Endothelial cell of hepatic sinusoid (primary cell): ENCODE measurements around the gene ATAD3A.

Experiments used
- in situ Hi-C: cut with HindIII; loops from 2 replicates; pipeline ENCODE4 v1.10.0; 2017; ENCODE audit warnings: low sequenced_read_pairs

ATAD3A gene

GRCh38 chr1:1552263-1552639 lies 40.3 kb downstream of the ATAD3A start:
- in situ Hi-C loops = loop anchor here (10.0 kb wide), 1 partner anchor 177 kb away; the partner anchor contains the start of gene AURKAIP1

- in situ Hi-C loops = loop anchor here (10.0 kb wide), 1 partner anchor 179 kb away; the partner anchor contains the start of gene AURKAIP1
Measured at GRCh38 chr1:1553821-1554494, 42.0 kb downstream of the ATAD3A start.

- in situ Hi-C loops = loop anchor here (10.0 kb wide), 1 partner anchor 180 kb away; the partner anchor contains the start of gene AURKAIP1
Measured at GRCh38 chr1:1554550-1554925, 42.6 kb downstream of the ATAD3A start.

GRCh38 chr1:1554926-1555915 lies 43.3 kb downstream of the ATAD3A start:
- in situ Hi-C loops = loop anchor here (10.0 kb wide), 1 partner anchor 180 kb away; the partner anchor contains the start of gene AURKAIP1

GRCh38 chr1:1556505-1556904 lies 44.5 kb downstream of the ATAD3A start:
- in situ Hi-C loops = loop anchor here (10.0 kb wide), 1 partner anchor 182 kb away; the partner anchor contains the start of gene AURKAIP1

GRCh38 chr1:1556961-1557360 lies 45.0 kb downstream of the ATAD3A start:
- in situ Hi-C loops = loop anchor here (10.0 kb wide), 1 partner anchor 182 kb away; the partner anchor contains the start of gene AURKAIP1

GRCh38 chr1:1557688-1558087 lies 45.7 kb downstream of the ATAD3A start:
- in situ Hi-C loops = loop anchor here (10.0 kb wide), 1 partner anchor 183 kb away; the partner anchor contains the start of gene AURKAIP1

GRCh38 chr1:1558591-1558990 lies 46.6 kb downstream of the ATAD3A start:
- in situ Hi-C loops = loop anchor here (10.0 kb wide), 1 partner anchor 184 kb away; the partner anchor contains the start of gene AURKAIP1

GRCh38 chr1:1559066-1559465 lies 47.1 kb downstream of the ATAD3A start:
- in situ Hi-C loops = loop anchor here (10.0 kb wide), 1 partner anchor 184 kb away; the partner anchor contains the start of gene AURKAIP1

- in situ Hi-C loops = loop anchor here (5.0 kb wide), 1 partner anchor 57 kb away; the partner anchor contains the start of gene MIB2
Measured at GRCh38 chr1:1560178-1560577, 48.2 kb downstream of the ATAD3A start.

- in situ Hi-C loops = loop anchor here (5.0 kb wide), 1 partner anchor 55 kb away; the partner anchor contains the start of gene MIB2
Measured at GRCh38 chr1:1561801-1562470, 50.0 kb downstream of the ATAD3A start.

GRCh38 chr1:1562556-1563195 lies 50.7 kb downstream of the ATAD3A start:
- in situ Hi-C loops = loop anchor here (5.0 kb wide), 1 partner anchor 55 kb away; the partner anchor contains the start of gene MIB2

- in situ Hi-C loops = loop anchor here (5.0 kb wide), 1 partner anchor 54 kb away; the partner anchor contains the start of gene MIB2
Measured at GRCh38 chr1:1563688-1564087, 51.7 kb downstream of the ATAD3A start.

GRCh38 chr1:1564268-1564667 lies 52.3 kb downstream of the ATAD3A start:
- in situ Hi-C loops = loop anchor here (5.0 kb wide), 1 partner anchor 53 kb away; the partner anchor contains the start of gene MIB2

- in situ Hi-C loops = no loop called here
Measured at GRCh38 chr1:1565340-1565739, 53.4 kb downstream of the ATAD3A start.

- in situ Hi-C loops = no loop called here
Measured at GRCh38 chr1:1567152-1567875, 55.4 kb downstream of the ATAD3A start.

- in situ Hi-C loops = no loop called here
Measured at GRCh38 chr1:1567891-1568291, 55.9 kb downstream of the ATAD3A start.

- in situ Hi-C loops = no loop called here
Measured at GRCh38 chr1:1569341-1569740, 57.4 kb downstream of the ATAD3A start.
